ENCODE data around the gene TMEM239.

GRCh38 chr20:2794866-2795447, 21.2 kb upstream of the TMEM239 start:
- TF ChIP-seq POLR2AphosphoS5 (IDR thresholded peaks at IDR 0.05; ENCODE audit: borderline replicate concordance, low read depth, low read length) (no peak), EZH2 (IDR thresholded peaks at IDR 0.05) (no peak)
